A673 (cell line): ENCODE results near the gene HSD11B1.

Source experiments
- CTCF ChIP-seq: fragments of 300-800, 200-600 bp; sonication (generic); conservative IDR thresholded peaks from 2 replicates; pipeline ENCODE4 v1.5.1; 2017; ENCODE audit warnings: low read depth, mild to moderate bottlenecking, antibody characterized with exemption, low read length, moderate library complexity, mixed read lengths
- EZH2 ChIP-seq: fragments of 200-600 bp; sonication (generic); IDR thresholded peaks from 2 replicates; pipeline ENCODE4 v1.6.1; 2017; ENCODE audit warnings: borderline replicate concordance, low read depth, mild to moderate bottlenecking, mixed read lengths, antibody characterized with exemption, low read length; ENCODE audit not compliant: poor library complexity, severe bottlenecking

GRCh38 chr1:209774592-209774991 lies 69.9 kb downstream of the HSD11B1 start:
- no peak for TF ChIP-seq CTCF
- TF ChIP-seq EZH2, result no peak
